ENCODE data around the gene VMAC. TPM values are rescaled to one million over a fixed set of nuclear protein-coding genes. Genes with fewer than 3 reads are reported as not detected.

VMAC gene
- total and polyA plus RNA-seq, 2 donors (not counting 3 experiments of a cell fraction or from before 2014, with no cell fraction given) = 4.7 to 6.9 TPM

GRCh38 chr19:5947435-5947834 is 42.8 kb downstream of the VMAC start:
- intact Hi-C loops (cut with micrococcal nuclease) (no loop called here), dilution Hi-C loops (cut with MboI; ENCODE audit: extremely low pct_ligation_motif_present, low sequenced_read_pairs) (no loop called here)
- H3K27ac ChIP-seq (ENCODE audit: insufficient read depth, low read depth, low read length) = no peak overlapping the region
- DNase-seq (ENCODE audit: low read depth, low spot score) = no peak
- no peak overlapping the region for H3K4me2 ChIP-seq (ENCODE audit: insufficient read depth, low read length)
- no peak for FAIRE-seq
- no peak overlapping the region for H3K9ac ChIP-seq (replicated peaks; ENCODE audit: extremely low read depth, insufficient read depth, low read length)
- no peak overlapping the region for H2AFZ ChIP-seq (ENCODE audit: low read depth, low read length)
- peaks cover 0 to 10% of the 10 kb centered on the region in 2 experiments for H3K36me3 ChIP-seq (ENCODE audit: control insufficient read depth in 2 of 2, extremely low read depth in 1 of 2, insufficient read depth in 2 of 2, low read length in 2 of 2)
- no peak overlapping the region for H3K4me3 ChIP-seq (replicated peaks in 1 of 3; ENCODE audit: insufficient read depth in 1 of 3, low read depth in 1 of 3, low read length in 3 of 3)
- no TSS peak for BruUV-seq (replicated peaks)
- H3K9me3 ChIP-seq (replicated peaks; ENCODE audit: control insufficient read depth, insufficient read depth, low read length) = no peaks in the 10 kb centered on the region
- no peaks in the 10 kb centered on the region for H3K27me3 ChIP-seq (ENCODE audit: control insufficient read depth in 2 of 2, insufficient read depth in 2 of 2, low read length in 2 of 2)
- ChIA-PET CTCF (interaction anchor here (1.1 to 7.2 kb wide), 3 partner anchors 10 to 75 kb away, joined by 3 to 46 read pairs (median 4); no protein-coding TSS in a partner anchor), POLR2A (no interaction called here)
- H3K9me1 ChIP-seq (replicated peaks; ENCODE audit: control insufficient read depth, extremely low read depth, insufficient read depth, low read length) = no peaks in the 10 kb centered on the region
- TF ChIP-seq JUN (IDR thresholded peaks at IDR 0.05; ENCODE audit: borderline replicate concordance, insufficient read depth, insufficient read length, low read depth) (no peak), POLR2AphosphoS5 (IDR thresholded peaks at IDR 0.05; ENCODE audit: insufficient read depth, low read depth, low read length) (no peak), CTCF (IDR thresholded peaks at IDR 0.05; ENCODE audit: extremely low read depth in 1 of 2, insufficient read depth in 1 of 2, low read depth in 1 of 2, low read length in 2 of 2) (no peak), FOS (IDR thresholded peaks at IDR 0.05; ENCODE audit: borderline replicate concordance, insufficient read depth, low read length) (no peak), EZH2 (IDR thresholded peaks at IDR 0.05; ENCODE audit: borderline replicate concordance, low read depth, low read length, severe bottlenecking) (no peak), POLR2A (IDR thresholded peaks at IDR 0.05; ENCODE audit: low read depth, low read length) (no peak), MAX (IDR thresholded peaks at IDR 0.05; ENCODE audit: insufficient read depth, insufficient read length) (no peak), MYC (IDR thresholded peaks at IDR 0.05; ENCODE audit: low read depth, low read length) (no peak), GATA2 (IDR thresholded peaks at IDR 0.05; ENCODE audit: insufficient read depth, insufficient read length, low read depth, low read length) (no peak)
- no peaks in the 10 kb centered on the region for H4K20me1 ChIP-seq (replicated peaks; ENCODE audit: control insufficient read depth, extremely low read depth, insufficient read depth, low read length)
- peaks cover 43% of the 10 kb centered on the region for H3K79me2 ChIP-seq (ENCODE audit: control insufficient read depth, insufficient read depth, low read length)
- H3K4me1 ChIP-seq (ENCODE audit: control insufficient read depth, extremely low read depth, insufficient read depth, low read length) = peaks cover 15% of the 10 kb centered on the region
